Raji (cell line): ENCODE measurements around the gene MYCN.

Experiments
- POLR2A ChIP-seq: IDR thresholded peaks from 2 replicates; pipeline ENCODE4 v1.6.1; 2011; ENCODE audit warnings: low read depth, low read length, control low read depth; ENCODE audit not compliant: insufficient read depth

Gene MYCN

GRCh38 chr2:15939854-15940660, at the start of gene MYCN:
Gene MYCN (plus strand): TSS chr2:15940550. CDS start chr2:15942065, 1,515 bp downstream.
- TF ChIP-seq POLR2A: no peak

GRCh38 chr2:15890936-15891905, 49.1 kb upstream of the MYCN start:
- no peak for TF ChIP-seq POLR2A

- no peak for TF ChIP-seq POLR2A
Measured at GRCh38 chr2:15892151-15892880, 48.0 kb upstream of the MYCN start.

- no peak for TF ChIP-seq POLR2A
Measured at GRCh38 chr2:15893085-15893484, 47.3 kb upstream of the MYCN start.

- TF ChIP-seq POLR2A: no peak
Measured at GRCh38 chr2:15893689-15894480, 46.5 kb upstream of the MYCN start.

- TF ChIP-seq POLR2A: no peak
Measured at GRCh38 chr2:15894481-15895144, 45.7 kb upstream of the MYCN start.

GRCh38 chr2:15895615-15896469, 44.5 kb upstream of the MYCN start:
- TF ChIP-seq POLR2A: no peak

GRCh38 chr2:15896859-15897258, 43.5 kb upstream of the MYCN start:
- no peak for TF ChIP-seq POLR2A

- TF ChIP-seq POLR2A: no peak
Measured at GRCh38 chr2:15897431-15898098, 42.8 kb upstream of the MYCN start.

GRCh38 chr2:15899327-15899612, 41.1 kb upstream of the MYCN start:
- no peak for TF ChIP-seq POLR2A

GRCh38 chr2:15899751-15900493, 40.4 kb upstream of the MYCN start:
- no peak for TF ChIP-seq POLR2A

GRCh38 chr2:15901095-15901807, 39.1 kb upstream of the MYCN start:
- TF ChIP-seq POLR2A: no peak

- no peak for TF ChIP-seq POLR2A
Measured at GRCh38 chr2:15901808-15902130, 38.6 kb upstream of the MYCN start.
